Activated naive CD8-positive, alpha-beta T cell (primary cell): ENCODE results near the gene COL4A6.

ENCODE experiments used
- H3K27ac Mint-ChIP-seq: one replicate; pipeline ENCODE4 v1.8.0; 2021; ENCODE audit warnings: mixed read lengths
- H3K27me3 Mint-ChIP-seq: one replicate; pipeline ENCODE4 v1.8.0; 2021; ENCODE audit warnings: mixed read lengths
- H3K36me3 Mint-ChIP-seq: one replicate; pipeline ENCODE4 v1.8.0; 2021; ENCODE audit warnings: mixed read lengths
- H3K4me1 Mint-ChIP-seq: one replicate; pipeline ENCODE4 v1.8.0; 2021; ENCODE audit warnings: low read depth, mixed read lengths
- H3K4me3 Mint-ChIP-seq: one replicate; pipeline ENCODE4 v1.8.0; 2021; ENCODE audit warnings: mild to moderate bottlenecking, mixed read lengths
- H3K9me3 Mint-ChIP-seq: one replicate; pipeline ENCODE4 v1.8.0; 2021; ENCODE audit warnings: low read depth, mixed read lengths

COL4A6 gene

GRCh38 chrX:108245462-108245861 is 192.8 kb downstream of the COL4A6 start:
- Mint-ChIP-seq H3K4me3 (no peak overlapping the region), H3K36me3 (no peaks in the 10 kb centered on the region), H3K27ac (no peak overlapping the region), H3K27me3 (no peaks in the 10 kb centered on the region), H3K9me3 (no peaks in the 10 kb centered on the region), H3K4me1 (no peaks in the 10 kb centered on the region)

DNA sequence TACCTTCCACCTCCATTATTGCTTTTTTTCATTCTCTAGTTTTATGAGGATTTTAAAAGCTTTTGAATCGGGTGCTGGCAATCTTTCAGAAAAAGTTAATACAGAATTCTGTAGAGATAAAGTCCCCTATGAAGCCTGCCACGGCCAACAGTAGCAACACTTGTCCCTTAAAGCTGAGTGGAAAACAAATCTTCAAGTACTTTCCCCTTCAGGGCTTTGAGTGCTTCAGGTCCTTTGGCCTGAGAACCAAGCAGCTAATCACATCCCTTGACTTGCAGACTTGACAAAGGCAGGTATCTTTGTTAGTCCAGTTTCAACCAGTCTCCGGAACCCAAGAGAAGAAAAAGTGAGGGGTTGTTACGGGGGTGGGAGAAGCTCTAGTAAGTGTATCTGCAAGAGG is 202.2 kb downstream of the COL4A6 start:
- H3K4me1 Mint-ChIP-seq = no peaks in the 10 kb centered on the region
- no peak overlapping the region for H3K4me3 Mint-ChIP-seq
- no peaks in the 10 kb centered on the region for H3K9me3 Mint-ChIP-seq
- H3K27ac Mint-ChIP-seq = no peak overlapping the region
- H3K36me3 Mint-ChIP-seq = no peaks in the 10 kb centered on the region
- peaks cover 5% of the 10 kb centered on the region for H3K27me3 Mint-ChIP-seq

DNA sequence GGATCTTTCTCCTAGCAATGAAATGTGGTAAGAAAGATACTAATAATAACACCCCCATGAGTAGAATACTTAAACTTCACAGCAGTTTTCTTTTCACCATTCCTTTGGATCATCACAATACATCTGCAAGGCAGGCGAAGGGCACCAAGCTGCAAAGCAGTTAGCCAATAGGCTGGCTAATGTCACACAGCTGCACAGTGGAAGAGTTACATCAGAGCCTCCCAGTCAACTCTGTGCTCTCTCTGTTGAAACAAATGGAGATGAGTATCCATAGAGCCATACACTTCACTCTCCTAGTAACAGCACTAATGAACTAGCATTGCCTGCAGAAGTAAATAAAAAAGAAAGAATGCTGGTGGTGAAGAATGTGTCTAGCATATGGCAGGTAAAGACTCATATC is 207.6 kb downstream of the COL4A6 start:
- H3K36me3 Mint-ChIP-seq = no peaks in the 10 kb centered on the region
- no peaks in the 10 kb centered on the region for H3K4me1 Mint-ChIP-seq
- H3K4me3 Mint-ChIP-seq = no peak overlapping the region
- H3K9me3 Mint-ChIP-seq = no peaks in the 10 kb centered on the region
- H3K27ac Mint-ChIP-seq = no peak overlapping the region
- peaks cover 5% of the 10 kb centered on the region for H3K27me3 Mint-ChIP-seq

DNA sequence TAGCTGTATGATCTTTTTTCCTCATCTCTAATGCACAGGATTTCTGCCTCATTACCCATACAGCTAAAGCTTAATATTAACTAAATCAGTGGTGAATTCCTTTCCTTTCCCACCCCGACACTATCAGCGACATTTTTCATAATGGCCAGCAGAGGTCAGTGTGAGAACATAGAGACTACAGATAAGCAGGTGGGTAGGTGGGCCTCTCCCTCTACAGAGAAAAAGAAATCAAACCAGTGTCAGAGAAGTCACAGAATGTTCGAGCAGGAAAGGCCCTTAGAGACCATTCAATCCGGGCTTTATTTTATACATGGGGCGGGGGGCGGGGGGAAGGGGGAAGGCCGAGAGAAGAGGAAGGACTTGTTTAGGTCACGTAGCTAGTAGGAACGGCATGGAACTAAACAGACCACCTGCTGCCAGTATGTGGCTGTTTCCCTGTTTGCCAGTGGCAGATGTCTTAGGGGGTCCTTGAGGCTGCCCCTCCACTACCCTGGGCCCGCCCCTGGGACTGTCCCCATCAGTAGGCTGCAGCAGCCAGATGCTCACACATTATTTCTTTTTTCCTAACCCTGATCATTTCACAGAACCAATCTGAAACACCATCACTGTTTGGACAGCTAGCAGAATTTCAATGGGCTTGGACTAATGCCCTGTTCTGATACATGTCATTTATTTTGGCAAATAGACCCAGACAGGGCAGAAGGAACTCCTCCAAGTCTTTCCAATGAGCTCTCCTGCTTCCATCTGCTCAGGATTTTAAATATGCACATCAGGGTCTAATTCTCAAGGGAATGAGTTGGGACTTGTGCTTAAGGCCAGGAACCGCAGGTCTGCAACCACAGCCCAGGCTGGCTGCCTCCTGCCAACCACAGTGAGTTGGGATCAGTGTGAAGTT is 213.2 kb downstream of the COL4A6 start:
- Mint-ChIP-seq H3K4me3 (peak overlapping the region; percentile 48), H3K27me3 (peaks cover 5% of the 10 kb centered on the region), H3K9me3 (no peaks in the 10 kb centered on the region), H3K27ac (no peak overlapping the region), H3K36me3 (no peaks in the 10 kb centered on the region), H3K4me1 (peaks cover 2% of the 10 kb centered on the region)

GRCh38 chrX:108224218-108224617 is 214.0 kb downstream of the COL4A6 start:
- Mint-ChIP-seq H3K4me3 (no peak overlapping the region), H3K27me3 (peaks cover 4% of the 10 kb centered on the region), H3K4me1 (peaks cover 2% of the 10 kb centered on the region), H3K9me3 (no peaks in the 10 kb centered on the region), H3K36me3 (no peaks in the 10 kb centered on the region), H3K27ac (no peak overlapping the region)

DNA sequence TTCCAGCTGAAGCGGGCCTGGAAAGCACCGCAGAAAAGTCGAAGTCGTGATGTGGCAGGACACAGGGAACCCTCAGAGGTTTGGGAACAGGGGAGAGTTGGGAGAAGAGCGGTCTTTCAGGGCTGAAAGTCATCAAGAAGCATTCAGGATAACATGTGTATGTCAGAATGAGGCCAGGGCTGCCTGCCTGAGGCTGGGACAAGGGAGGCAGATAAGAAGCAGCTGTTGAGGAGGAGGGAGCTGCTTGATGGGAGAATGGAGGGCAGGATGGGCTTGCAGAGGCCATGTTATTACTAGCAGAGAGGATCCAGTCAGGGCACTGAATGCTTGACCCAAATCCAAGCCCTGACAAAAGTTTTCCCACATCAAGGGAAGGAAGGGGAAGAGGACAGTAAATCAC is 214.6 kb downstream of the COL4A6 start:
- no peaks in the 10 kb centered on the region for H3K9me3 Mint-ChIP-seq
- H3K27me3 Mint-ChIP-seq = peaks cover 4% of the 10 kb centered on the region
- peaks cover 2% of the 10 kb centered on the region for H3K4me1 Mint-ChIP-seq
- H3K36me3 Mint-ChIP-seq = no peaks in the 10 kb centered on the region
- no peak overlapping the region for H3K4me3 Mint-ChIP-seq
- H3K27ac Mint-ChIP-seq = no peak overlapping the region

- Mint-ChIP-seq H3K4me1 (peaks cover 2% of the 10 kb centered on the region), H3K27ac (no peak overlapping the region), H3K9me3 (no peaks in the 10 kb centered on the region), H3K27me3 (peaks cover 2% of the 10 kb centered on the region), H3K4me3 (no peak overlapping the region), H3K36me3 (no peaks in the 10 kb centered on the region)
Observed at GRCh38 chrX:108221301-108221864, 216.8 kb downstream of the COL4A6 start.

DNA sequence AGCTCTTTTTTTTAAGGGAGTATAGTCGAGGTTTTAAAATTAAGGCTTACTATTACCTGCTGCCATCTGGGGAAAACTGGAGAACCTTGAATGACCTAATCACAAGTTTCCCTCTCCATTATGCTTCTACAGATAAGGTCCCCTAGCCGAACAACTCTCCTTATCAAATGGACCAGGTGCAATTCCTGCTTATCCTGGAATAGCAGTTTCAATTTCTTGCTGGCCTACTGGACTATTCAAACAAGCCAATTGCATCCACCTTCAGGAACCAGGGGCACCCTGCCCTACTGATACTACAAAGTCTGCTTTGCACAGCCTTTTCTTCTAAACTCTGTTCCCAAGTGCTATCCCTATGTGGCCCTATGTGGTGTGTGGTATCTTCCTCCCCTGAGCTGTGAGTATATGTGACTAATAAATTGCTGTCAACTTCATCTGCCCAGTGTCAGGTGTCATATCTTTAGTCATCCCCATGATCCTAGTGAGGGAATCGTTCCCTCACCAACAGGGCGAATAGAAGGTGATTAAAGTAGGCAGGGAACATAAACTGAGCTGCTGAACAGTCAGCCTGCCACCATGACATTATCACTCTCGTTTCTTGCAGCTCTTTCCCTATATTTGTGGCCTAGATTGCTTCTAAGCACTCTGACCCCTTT is 218.1 kb downstream of the COL4A6 start:
- Mint-ChIP-seq H3K4me3 (no peak overlapping the region), H3K4me1 (peaks cover 2% of the 10 kb centered on the region), H3K27me3 (peaks cover 2% of the 10 kb centered on the region), H3K27ac (no peak overlapping the region), H3K9me3 (no peaks in the 10 kb centered on the region), H3K36me3 (no peaks in the 10 kb centered on the region)

DNA sequence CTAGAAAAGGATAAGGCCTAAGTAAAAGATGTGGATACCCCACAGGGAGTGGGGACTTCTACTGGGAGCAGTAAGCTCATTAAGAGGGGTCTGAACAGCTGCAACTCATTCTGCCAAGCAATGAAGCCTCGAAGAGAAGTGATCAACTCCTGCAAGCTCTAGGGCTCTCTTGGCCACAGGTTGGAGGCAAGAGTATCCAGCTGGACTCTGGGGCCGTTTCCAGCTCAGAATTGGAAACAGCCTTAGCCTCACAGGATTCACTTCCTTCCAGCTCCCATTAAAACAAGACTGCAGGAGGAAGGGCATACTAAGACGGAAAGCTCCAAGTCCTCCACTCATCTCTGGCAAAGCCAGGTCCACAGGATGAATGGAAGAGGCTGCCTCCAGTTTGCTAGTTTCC is 220.3 kb downstream of the COL4A6 start:
- no peak overlapping the region for H3K4me3 Mint-ChIP-seq
- H3K36me3 Mint-ChIP-seq = no peaks in the 10 kb centered on the region
- no peaks in the 10 kb centered on the region for H3K27me3 Mint-ChIP-seq
- H3K9me3 Mint-ChIP-seq = no peaks in the 10 kb centered on the region
- H3K27ac Mint-ChIP-seq = no peak overlapping the region
- H3K4me1 Mint-ChIP-seq = no peaks in the 10 kb centered on the region

- no peaks in the 10 kb centered on the region for H3K36me3 Mint-ChIP-seq
- H3K27me3 Mint-ChIP-seq = no peaks in the 10 kb centered on the region
- H3K9me3 Mint-ChIP-seq = no peaks in the 10 kb centered on the region
- H3K4me1 Mint-ChIP-seq = no peaks in the 10 kb centered on the region
- H3K27ac Mint-ChIP-seq = no peak overlapping the region
- no peak overlapping the region for H3K4me3 Mint-ChIP-seq
Observed at GRCh38 chrX:108216919-108217571, 221.2 kb downstream of the COL4A6 start.

- Mint-ChIP-seq H3K27me3 (no peaks in the 10 kb centered on the region), H3K9me3 (no peaks in the 10 kb centered on the region), H3K4me3 (no peak overlapping the region), H3K36me3 (no peaks in the 10 kb centered on the region), H3K27ac (no peak overlapping the region), H3K4me1 (no peaks in the 10 kb centered on the region)
Observed at GRCh38 chrX:108216405-108216804, 221.8 kb downstream of the COL4A6 start.

DNA sequence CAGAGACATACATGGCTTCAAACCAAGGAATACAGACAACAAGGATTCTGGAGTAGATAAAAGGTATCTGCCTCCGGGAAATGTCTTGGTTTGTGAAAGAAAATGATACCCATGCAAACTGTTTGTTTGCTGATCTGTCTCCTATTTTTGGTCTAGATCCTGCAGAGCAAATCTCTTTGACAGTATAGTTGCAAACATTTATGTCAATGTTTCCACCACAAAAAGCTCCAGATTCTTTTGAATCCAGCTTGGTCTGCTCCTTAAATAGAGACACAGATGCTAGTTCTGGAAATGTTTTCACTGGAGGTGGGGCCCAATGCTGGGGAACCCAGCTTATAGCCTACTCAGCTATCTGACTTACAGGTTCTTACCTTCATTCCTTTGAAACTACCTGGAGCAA is 226.9 kb downstream of the COL4A6 start:
- no peaks in the 10 kb centered on the region for H3K27me3 Mint-ChIP-seq
- H3K27ac Mint-ChIP-seq = no peak overlapping the region
- H3K36me3 Mint-ChIP-seq = no peaks in the 10 kb centered on the region
- H3K4me3 Mint-ChIP-seq = no peak overlapping the region
- no peaks in the 10 kb centered on the region for H3K9me3 Mint-ChIP-seq
- H3K4me1 Mint-ChIP-seq = no peaks in the 10 kb centered on the region

GRCh38 chrX:108209006-108209554 is 229.1 kb downstream of the COL4A6 start:
- Mint-ChIP-seq H3K27me3 (peaks cover 4% of the 10 kb centered on the region), H3K4me3 (no peak overlapping the region), H3K9me3 (no peaks in the 10 kb centered on the region), H3K36me3 (no peaks in the 10 kb centered on the region), H3K27ac (no peak overlapping the region), H3K4me1 (no peaks in the 10 kb centered on the region)

DNA sequence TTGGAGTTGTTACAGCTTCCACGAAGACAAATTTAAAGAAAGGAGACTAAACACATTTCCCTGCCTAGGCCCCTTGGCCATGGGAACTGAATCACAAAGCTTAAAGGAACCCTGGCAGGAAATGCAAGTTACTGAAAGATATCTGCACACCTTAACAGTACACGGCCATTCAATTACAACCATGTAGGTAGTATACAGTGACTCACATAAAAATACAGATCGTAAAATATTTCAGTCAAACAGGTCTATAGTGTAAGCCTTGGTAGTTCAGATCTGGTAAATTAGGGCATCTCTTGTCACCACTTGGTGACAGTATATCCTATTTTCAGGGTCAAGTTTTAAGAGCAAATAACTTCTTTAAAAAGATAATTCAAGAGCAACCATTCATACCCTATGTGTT is 234.7 kb downstream of the COL4A6 start:
- Mint-ChIP-seq H3K27me3 (peaks cover 4% of the 10 kb centered on the region), H3K36me3 (no peaks in the 10 kb centered on the region), H3K4me1 (no peaks in the 10 kb centered on the region), H3K9me3 (no peaks in the 10 kb centered on the region), H3K27ac (no peak overlapping the region), H3K4me3 (no peak overlapping the region)

GRCh38 chrX:108199691-108200090 is 238.5 kb downstream of the COL4A6 start:
- Mint-ChIP-seq H3K9me3 (no peaks in the 10 kb centered on the region), H3K27me3 (peaks cover 3% of the 10 kb centered on the region), H3K4me3 (no peak overlapping the region), H3K4me1 (no peaks in the 10 kb centered on the region), H3K36me3 (no peaks in the 10 kb centered on the region), H3K27ac (no peak overlapping the region)
